Measurements from ENCODE around the gene PDE4D.

DNA sequence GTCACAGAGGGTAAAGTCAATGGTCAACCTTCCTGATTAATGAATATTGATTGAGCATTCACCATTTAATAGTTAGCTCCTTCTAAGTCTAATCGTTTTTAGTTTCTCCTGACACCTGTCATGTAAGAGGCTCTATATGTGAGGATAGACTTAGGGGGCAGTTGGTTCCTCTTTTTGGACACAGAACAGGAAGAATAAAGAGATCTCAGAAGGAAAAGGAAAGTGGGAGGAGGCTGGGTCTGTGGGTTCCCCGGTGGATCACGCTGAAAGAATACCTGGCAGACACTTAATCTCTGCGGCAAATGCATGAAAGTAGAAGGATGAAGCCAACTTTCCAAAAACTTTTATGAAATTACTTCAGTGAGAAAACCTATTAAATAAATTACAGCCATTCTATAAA is 98.4 kb downstream of the PDE4D start:
- TF ChIP-seq, protein P1, sequence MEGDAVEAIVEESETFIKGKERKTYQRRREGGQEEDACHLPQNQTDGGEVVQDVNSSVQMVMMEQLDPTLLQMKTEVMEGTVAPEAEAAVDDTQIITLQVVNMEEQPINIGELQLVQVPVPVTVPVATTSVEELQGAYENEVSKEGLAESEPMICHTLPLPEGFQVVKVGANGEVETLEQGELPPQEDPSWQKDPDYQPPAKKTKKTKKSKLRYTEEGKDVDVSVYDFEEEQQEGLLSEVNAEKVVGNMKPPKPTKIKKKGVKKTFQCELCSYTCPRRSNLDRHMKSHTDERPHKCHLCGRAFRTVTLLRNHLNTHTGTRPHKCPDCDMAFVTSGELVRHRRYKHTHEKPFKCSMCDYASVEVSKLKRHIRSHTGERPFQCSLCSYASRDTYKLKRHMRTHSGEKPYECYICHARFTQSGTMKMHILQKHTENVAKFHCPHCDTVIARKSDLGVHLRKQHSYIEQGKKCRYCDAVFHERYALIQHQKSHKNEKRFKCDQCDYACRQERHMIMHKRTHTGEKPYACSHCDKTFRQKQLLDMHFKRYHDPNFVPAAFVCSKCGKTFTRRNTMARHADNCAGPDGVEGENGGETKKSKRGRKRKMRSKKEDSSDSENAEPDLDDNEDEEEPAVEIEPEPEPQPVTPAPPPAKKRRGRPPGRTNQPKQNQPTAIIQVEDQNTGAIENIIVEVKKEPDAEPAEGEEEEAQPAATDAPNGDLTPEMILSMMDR (IDR thresholded peaks at IDR 0.05) = no peak
- no peak for TF ChIP-seq EZH2 (IDR thresholded peaks at IDR 0.05)
- no peak for TF ChIP-seq EZH2phosphoT487 (IDR thresholded peaks at IDR 0.05)

All from neural progenitor cell (in vitro differentiated cells).